ENCODE results near the gene RBM19. TPM values are rescaled to one million over a fixed set of nuclear protein-coding genes. Genes with fewer than 3 reads are reported as not detected.

Gene RBM19
- total and polyA plus RNA-seq, 3 experiments from 2014 or later = 12.6 to 114 (median 109) TPM

- Histone ChIP-seq H3K4me3 (ENCODE audit: low read length) (no peak overlapping the region), H3K27ac (ENCODE audit: low read depth, low read length) (no peak overlapping the region), H3K36me3 (ENCODE audit: insufficient read depth, low read length) (no peaks in the 10 kb centered on the region), H3K9me3 (ENCODE audit: low read length) (no peaks in the 10 kb centered on the region), H3K4me1 (ENCODE audit: insufficient read depth, low read length) (no peaks in the 10 kb centered on the region), H3K27me3 (ENCODE audit: insufficient read depth, low read length, poor library complexity, severe bottlenecking) (no peaks in the 10 kb centered on the region)
- Mint-ChIP-seq H3K4me1 (peaks cover 0 to 2% (median 0%) of the 10 kb centered on the region in 3 donors), H3K9me3 (no peaks in the 10 kb centered on the region), H3K27ac (peak overlapping the region in 2 of 8 donors; percentile 8 to 70), H3K36me3 (peaks cover 0 to 76% (median 12%) of the 10 kb centered on the region in 3 donors), H3K27me3 (no peaks in the 10 kb centered on the region), H3K4me3 (no peak overlapping the region)
- no peak for DNase-seq
- CTCF ChIA-PET = no interaction called here
- POLR2A ChIA-PET = no interaction called here
Measured at GRCh38 chr12:113880326-113880725, 85.8 kb downstream of the RBM19 start.

- H3K27me3 Mint-ChIP-seq = no peaks in the 10 kb centered on the region
- H3K27ac Mint-ChIP-seq = peak overlapping the region in 1 of 8 donors; percentile 54
- no peaks in the 10 kb centered on the region for H3K36me3 ChIP-seq (ENCODE audit: insufficient read depth, low read length)
- CTCF ChIA-PET = no interaction called here
- peaks cover 0 to 2% (median 0%) of the 10 kb centered on the region in 3 donors for H3K4me1 Mint-ChIP-seq
- no peak overlapping the region for H3K4me3 Mint-ChIP-seq
- no peak for DNase-seq
- H3K4me1 ChIP-seq (ENCODE audit: insufficient read depth, low read length) = no peaks in the 10 kb centered on the region
- no peaks in the 10 kb centered on the region for H3K9me3 Mint-ChIP-seq
- H3K4me3 ChIP-seq (ENCODE audit: low read length) = no peak overlapping the region
- peaks cover 0 to 76% (median 10%) of the 10 kb centered on the region in 3 donors for H3K36me3 Mint-ChIP-seq
- no peak overlapping the region for H3K27ac ChIP-seq (ENCODE audit: low read depth, low read length)
- H3K9me3 ChIP-seq (ENCODE audit: low read length) = no peaks in the 10 kb centered on the region
- H3K27me3 ChIP-seq (ENCODE audit: insufficient read depth, low read length, poor library complexity, severe bottlenecking) = no peaks in the 10 kb centered on the region
- POLR2A ChIA-PET = no interaction called here
Measured at GRCh38 chr12:113879658-113880057, 86.5 kb downstream of the RBM19 start.

GRCh38 chr12:113877607-113878006 is 88.5 kb downstream of the RBM19 start:
- H3K9me3 Mint-ChIP-seq = no peaks in the 10 kb centered on the region
- DNase-seq = no peak
- H3K27ac Mint-ChIP-seq = peak overlapping the region in 1 of 8 donors; percentile 44
- Histone ChIP-seq H3K27ac (ENCODE audit: low read depth, low read length) (no peak overlapping the region), H3K36me3 (ENCODE audit: insufficient read depth, low read length) (no peaks in the 10 kb centered on the region), H3K4me3 (ENCODE audit: low read length) (no peak overlapping the region), H3K9me3 (ENCODE audit: low read length) (no peaks in the 10 kb centered on the region), H3K4me1 (ENCODE audit: insufficient read depth, low read length) (no peaks in the 10 kb centered on the region), H3K27me3 (ENCODE audit: insufficient read depth, low read length, poor library complexity, severe bottlenecking) (no peaks in the 10 kb centered on the region)
- ChIA-PET CTCF (no interaction called here), POLR2A (no interaction called here)
- peaks cover 0 to 69% (median 11%) of the 10 kb centered on the region in 3 donors for H3K36me3 Mint-ChIP-seq
- H3K4me3 Mint-ChIP-seq = no peak overlapping the region
- peaks cover 0 to 2% of the 10 kb centered on the region in 2 donors for H3K27me3 Mint-ChIP-seq
- H3K4me1 Mint-ChIP-seq = peaks cover 0 to 2% (median 0%) of the 10 kb centered on the region in 3 donors

- CTCF ChIA-PET = no interaction called here
Measured at GRCh38 chr12:113876160-113876559, 90.0 kb downstream of the RBM19 start.

GRCh38 chr12:113875691-113876090 is 90.4 kb downstream of the RBM19 start:
- Histone ChIP-seq H3K4me3 (ENCODE audit: low read length) (no peak overlapping the region), H3K36me3 (ENCODE audit: insufficient read depth, low read length) (no peaks in the 10 kb centered on the region), H3K4me1 (ENCODE audit: insufficient read depth, low read length) (no peaks in the 10 kb centered on the region), H3K9me3 (ENCODE audit: low read length) (no peaks in the 10 kb centered on the region), H3K27ac (ENCODE audit: low read depth, low read length) (no peak overlapping the region), H3K27me3 (ENCODE audit: insufficient read depth, low read length, poor library complexity, severe bottlenecking) (no peaks in the 10 kb centered on the region)
- Mint-ChIP-seq H3K27me3 (peaks cover 0 to 2% of the 10 kb centered on the region in 2 donors), H3K36me3 (peaks cover 0 to 60% (median 11%) of the 10 kb centered on the region in 3 donors), H3K27ac (no peak overlapping the region), H3K4me3 (no peak overlapping the region), H3K9me3 (no peaks in the 10 kb centered on the region), H3K4me1 (peaks cover 0 to 2% (median 0%) of the 10 kb centered on the region in 3 donors)
- ChIA-PET CTCF (no interaction called here), POLR2A (no interaction called here)
- DNase-seq = no peak

More at GRCh38 chr12:113876160-113876559, 90.0 kb downstream of the RBM19 start:
- H3K36me3 ChIP-seq (ENCODE audit: insufficient read depth, low read length) = no peaks in the 10 kb centered on the region
- no peak overlapping the region for H3K4me3 ChIP-seq (ENCODE audit: low read length)
- peaks cover 0 to 2% of the 10 kb centered on the region in 2 donors for H3K27me3 Mint-ChIP-seq
- H3K9me3 Mint-ChIP-seq = no peaks in the 10 kb centered on the region
- H3K9me3 ChIP-seq (ENCODE audit: low read length) = no peaks in the 10 kb centered on the region
- no peaks in the 10 kb centered on the region for H3K4me1 ChIP-seq (ENCODE audit: insufficient read depth, low read length)
- POLR2A ChIA-PET = no interaction called here
- H3K27ac ChIP-seq (ENCODE audit: low read depth, low read length) = no peak overlapping the region
- H3K36me3 Mint-ChIP-seq = peaks cover 0 to 59% (median 11%) of the 10 kb centered on the region in 3 donors
- peaks cover 0 to 2% (median 0%) of the 10 kb centered on the region in 3 donors for H3K4me1 Mint-ChIP-seq
- no peak overlapping the region for H3K4me3 Mint-ChIP-seq
- H3K27me3 ChIP-seq (ENCODE audit: insufficient read depth, low read length, poor library complexity, severe bottlenecking) = no peaks in the 10 kb centered on the region
- H3K27ac Mint-ChIP-seq = no peak overlapping the region
- DNase-seq = no peak

GRCh38 chr12:113874999-113875561 is 91.0 kb downstream of the RBM19 start:
- Histone ChIP-seq H3K4me1 (ENCODE audit: insufficient read depth, low read length) (no peaks in the 10 kb centered on the region), H3K9me3 (ENCODE audit: low read length) (no peaks in the 10 kb centered on the region)

GRCh38 chr12:113874326-113874725 is 91.8 kb downstream of the RBM19 start:
- no peak overlapping the region for H3K4me3 ChIP-seq (ENCODE audit: low read length)
- H3K27me3 ChIP-seq (ENCODE audit: insufficient read depth, low read length, poor library complexity, severe bottlenecking) = no peaks in the 10 kb centered on the region
- POLR2A ChIA-PET = no interaction called here
- peaks cover 0 to 2% of the 10 kb centered on the region in 2 donors for H3K27me3 Mint-ChIP-seq
- H3K36me3 Mint-ChIP-seq = peaks cover 0 to 63% (median 11%) of the 10 kb centered on the region in 3 donors
- no peaks in the 10 kb centered on the region for H3K4me1 Mint-ChIP-seq
- CTCF ChIA-PET = no interaction called here
- peak overlapping the region in 1 of 8 donors; percentile 58 for H3K27ac Mint-ChIP-seq
- no peak overlapping the region for H3K27ac ChIP-seq (ENCODE audit: low read depth, low read length)
- no peaks in the 10 kb centered on the region for H3K4me1 ChIP-seq (ENCODE audit: insufficient read depth, low read length)
- H3K36me3 ChIP-seq (ENCODE audit: insufficient read depth, low read length) = no peaks in the 10 kb centered on the region
- H3K4me3 Mint-ChIP-seq = no peak overlapping the region
- DNase-seq = no peak
- H3K9me3 ChIP-seq (ENCODE audit: low read length) = no peaks in the 10 kb centered on the region
- no peaks in the 10 kb centered on the region for H3K9me3 Mint-ChIP-seq

More at GRCh38 chr12:113874999-113875561, 91.0 kb downstream of the RBM19 start:
- Mint-ChIP-seq H3K4me3 (no peak overlapping the region), H3K27me3 (peaks cover 0 to 2% of the 10 kb centered on the region in 2 donors), H3K27ac (peak overlapping the region in 1 of 8 donors; percentile 44), H3K36me3 (peaks cover 0 to 62% (median 11%) of the 10 kb centered on the region in 3 donors), H3K4me1 (no peaks in the 10 kb centered on the region), H3K9me3 (no peaks in the 10 kb centered on the region)
- POLR2A ChIA-PET = no interaction called here
- CTCF ChIA-PET = no interaction called here
- Histone ChIP-seq H3K27ac (ENCODE audit: low read depth, low read length) (no peak overlapping the region), H3K4me3 (ENCODE audit: low read length) (no peak overlapping the region), H3K27me3 (ENCODE audit: insufficient read depth, low read length, poor library complexity, severe bottlenecking) (no peaks in the 10 kb centered on the region), H3K36me3 (ENCODE audit: insufficient read depth, low read length) (no peaks in the 10 kb centered on the region)
- DNase-seq = no peak

GRCh38 chr12:113873740-113874139 is 92.4 kb downstream of the RBM19 start:
- Histone ChIP-seq H3K27me3 (ENCODE audit: insufficient read depth, low read length, poor library complexity, severe bottlenecking) (no peaks in the 10 kb centered on the region), H3K27ac (ENCODE audit: low read depth, low read length) (no peak overlapping the region), H3K9me3 (ENCODE audit: low read length) (no peaks in the 10 kb centered on the region), H3K4me3 (ENCODE audit: low read length) (no peak overlapping the region), H3K4me1 (ENCODE audit: insufficient read depth, low read length) (no peaks in the 10 kb centered on the region), H3K36me3 (ENCODE audit: insufficient read depth, low read length) (no peaks in the 10 kb centered on the region)
- Mint-ChIP-seq H3K27me3 (peaks cover 0 to 2% of the 10 kb centered on the region in 2 donors), H3K4me3 (no peak overlapping the region), H3K4me1 (no peaks in the 10 kb centered on the region), H3K36me3 (peaks cover 0 to 59% (median 11%) of the 10 kb centered on the region in 3 donors), H3K9me3 (no peaks in the 10 kb centered on the region), H3K27ac (no peak overlapping the region)
- ChIA-PET POLR2A (no interaction called here), CTCF (no interaction called here)
- peak in 1 of 5 donors; percentile 28 for DNase-seq
